ENCODE data around the gene PHF14. TPM values are rescaled to one million over a fixed set of nuclear protein-coding genes. Genes with fewer than 3 reads are reported as not detected.
"Not testable (repeated sequence)": the region's sequence is repeated elsewhere in the genome, so short reads cannot be mapped to it uniquely, and the experiment has no call there.

The PHF14 gene
- total RNA-seq, 1 donor from 2014 or later = 37.3 TPM

DNA sequence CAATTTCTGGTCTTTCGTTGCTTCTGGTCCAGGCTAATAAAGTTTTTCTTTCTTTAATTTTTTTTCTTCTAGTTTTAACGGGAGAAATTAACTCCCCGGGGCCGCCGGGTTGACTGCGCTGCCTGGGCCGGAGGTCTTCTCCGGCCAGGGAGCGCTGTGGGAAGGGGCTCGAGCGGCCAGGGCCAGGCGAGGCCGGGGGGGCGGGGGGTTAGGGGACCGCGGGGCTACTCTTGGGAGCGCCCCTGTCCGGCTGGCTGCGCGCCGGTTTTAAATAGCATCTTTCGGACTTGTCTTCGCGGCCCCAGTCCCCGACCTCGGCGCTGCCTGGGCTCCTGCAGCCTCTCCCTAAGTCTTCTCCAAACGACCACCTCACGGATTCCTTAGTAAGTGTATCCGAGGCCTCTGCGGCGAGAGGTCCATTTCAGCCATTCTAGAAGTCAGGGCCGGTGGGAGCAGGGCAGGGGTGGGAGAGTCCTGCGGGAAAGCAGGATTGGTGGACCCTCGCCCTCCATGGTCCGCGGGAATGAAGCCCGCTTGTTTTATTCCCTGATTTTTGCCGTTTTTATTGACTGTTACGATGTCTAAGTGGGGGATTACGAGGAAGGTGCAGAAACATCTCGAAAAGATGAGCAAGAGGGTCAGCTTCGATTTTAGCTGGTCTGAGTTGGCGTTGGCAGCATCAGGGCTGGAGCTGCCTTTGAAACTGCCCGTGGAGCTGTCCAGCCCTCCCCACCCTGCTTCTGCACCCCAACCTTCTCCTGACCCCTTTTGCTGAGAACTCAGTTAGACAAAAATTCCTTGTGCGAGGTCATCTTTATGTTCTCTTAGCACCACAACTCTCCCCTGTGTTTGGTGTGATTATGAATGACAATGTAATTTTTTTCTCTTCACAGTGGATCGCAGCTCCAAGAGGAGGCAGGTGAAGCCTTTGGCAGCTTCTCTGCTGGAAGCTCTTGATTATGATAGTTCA is 555 bp downstream of the PHF14 start:
- intact Hi-C loops (cut with micrococcal nuclease) = loop anchor here (1.0 to 5.0 kb wide), 3 partner anchors 34 to 1237 kb away; partner anchors contain the start of gene TMEM106B

DNA sequence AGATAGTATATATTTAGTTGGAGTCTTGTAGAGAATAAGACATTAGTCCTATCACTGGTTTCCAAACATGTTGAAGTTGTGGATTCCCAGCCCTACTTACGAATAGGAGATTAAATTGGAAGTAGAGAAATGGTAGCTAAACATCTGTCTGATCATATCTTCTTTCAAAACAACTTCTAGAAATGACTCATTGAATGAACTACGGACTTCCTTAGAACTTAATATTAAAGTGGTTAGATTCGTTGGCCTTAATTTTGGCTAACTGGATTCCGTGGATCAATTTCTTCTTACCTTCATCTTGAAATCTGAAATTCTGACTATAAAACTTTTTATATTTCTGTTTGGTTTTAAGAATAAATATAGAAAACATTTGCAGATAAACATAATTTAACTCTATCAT is 3.4 kb downstream of the PHF14 start:
- intact Hi-C loops (cut with micrococcal nuclease) = no loop called here

DNA sequence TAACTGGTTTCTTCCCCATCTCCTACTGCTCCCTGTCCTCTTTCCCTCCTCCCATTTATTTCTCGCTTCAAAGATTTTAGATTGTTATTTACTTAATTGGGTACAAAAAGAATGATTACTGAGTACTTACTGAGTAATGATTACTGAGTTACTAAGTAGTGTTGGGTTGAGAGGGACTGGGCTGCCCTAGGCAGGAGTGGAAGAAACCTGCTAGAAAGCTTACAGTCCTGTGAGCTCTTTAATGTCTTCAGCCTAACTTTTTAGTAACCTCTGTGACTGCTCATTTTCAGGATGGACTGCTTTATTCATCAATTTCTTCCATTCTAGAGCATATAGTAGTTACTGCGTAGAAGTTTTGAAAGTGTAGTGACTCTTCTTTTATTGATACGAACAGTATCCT is 7.6 kb downstream of the PHF14 start:
- intact Hi-C loops (cut with micrococcal nuclease) = no loop called here

DNA sequence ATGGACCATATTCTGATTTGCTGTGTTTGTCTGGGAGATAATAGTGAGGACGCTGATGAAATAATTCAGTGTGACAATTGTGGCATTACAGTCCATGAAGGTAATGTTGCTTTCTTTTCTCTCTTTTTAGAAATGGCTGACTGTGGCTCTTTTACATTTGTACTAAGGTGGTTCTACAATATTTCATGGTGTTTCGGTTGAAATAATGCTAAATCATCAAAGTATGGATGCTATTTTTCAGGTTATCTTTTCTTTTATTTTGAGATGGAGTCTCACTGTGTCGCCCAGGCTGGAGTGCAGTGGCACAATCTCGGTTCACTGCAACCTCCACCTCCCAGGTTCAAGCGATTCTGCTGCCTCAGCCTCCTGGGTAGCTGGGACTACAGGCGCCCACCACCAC is 17.1 kb downstream of the PHF14 start:
- intact Hi-C loops (cut with micrococcal nuclease) = not testable (repeated sequence)

DNA sequence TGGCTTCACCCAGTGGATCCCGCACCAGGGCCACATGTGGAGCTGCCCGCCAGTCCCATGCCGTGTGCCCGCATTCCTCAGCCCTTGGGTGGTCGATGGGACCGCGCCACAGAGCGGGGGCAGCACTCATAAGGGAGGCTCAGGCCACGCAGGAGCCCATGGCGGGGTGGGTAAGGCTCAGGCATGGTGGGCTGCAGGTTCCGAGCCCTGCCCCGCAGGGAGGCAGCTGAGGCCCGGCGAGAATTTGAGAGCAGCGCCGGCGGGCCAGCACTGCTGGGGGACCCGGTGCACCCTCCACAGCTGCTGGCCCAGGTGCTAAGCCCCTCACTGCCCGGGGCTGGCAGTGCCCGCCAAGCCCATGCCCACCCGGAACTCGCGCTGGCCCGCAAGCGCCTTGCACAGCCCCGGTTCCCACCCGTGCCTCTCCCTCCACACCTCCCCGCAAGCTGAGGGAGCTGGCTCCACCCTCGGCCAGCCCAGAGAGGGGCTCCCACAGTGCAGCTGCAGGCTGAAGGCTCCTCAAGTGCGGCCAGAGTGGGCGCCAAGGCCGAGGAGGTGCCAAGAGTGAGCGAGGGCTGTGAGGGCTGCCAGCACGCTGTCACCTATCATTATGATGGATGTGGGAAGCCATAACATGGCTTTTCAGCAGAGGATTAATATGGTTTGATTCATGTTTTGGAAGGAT is 22.0 kb downstream of the PHF14 start:
- intact Hi-C loops (cut with micrococcal nuclease) = not testable (repeated sequence)

DNA sequence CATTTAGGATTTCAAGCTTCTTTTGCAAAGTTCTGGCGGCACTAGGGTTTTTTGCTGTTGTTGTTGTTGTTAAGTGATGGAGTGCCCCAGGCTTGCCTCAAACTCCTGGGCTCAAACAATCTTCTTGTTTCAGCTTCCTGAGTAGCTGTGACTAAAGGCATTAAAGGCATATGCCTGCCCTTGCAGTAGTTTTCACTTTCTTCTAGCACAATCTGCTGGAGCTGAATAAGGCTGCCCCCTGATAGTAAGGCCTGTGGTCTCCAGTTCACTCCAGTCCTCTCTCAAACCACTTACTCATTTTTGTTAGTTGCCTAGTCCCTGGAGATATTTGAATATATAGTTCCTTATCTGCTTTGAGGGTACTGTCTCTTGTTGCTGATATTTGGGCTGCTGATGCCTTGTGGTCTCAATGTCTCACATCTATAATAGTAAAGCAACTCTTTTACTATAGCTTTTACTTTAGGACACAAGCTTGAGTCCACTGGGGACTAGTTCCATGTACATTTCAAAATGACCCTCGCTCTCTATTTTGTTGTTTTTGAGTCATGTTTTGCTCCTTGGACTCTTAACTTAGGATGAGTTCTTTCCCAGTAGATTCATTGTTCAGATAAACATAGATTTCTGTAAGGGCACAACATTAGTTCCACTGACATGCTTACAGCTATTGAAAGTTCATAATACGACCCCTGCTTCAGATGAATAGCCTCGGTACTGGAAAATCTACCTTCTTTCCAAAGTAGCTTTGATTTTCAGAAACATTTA is 25.5 kb downstream of the PHF14 start:
- intact Hi-C loops (cut with micrococcal nuclease) = no loop called here

DNA sequence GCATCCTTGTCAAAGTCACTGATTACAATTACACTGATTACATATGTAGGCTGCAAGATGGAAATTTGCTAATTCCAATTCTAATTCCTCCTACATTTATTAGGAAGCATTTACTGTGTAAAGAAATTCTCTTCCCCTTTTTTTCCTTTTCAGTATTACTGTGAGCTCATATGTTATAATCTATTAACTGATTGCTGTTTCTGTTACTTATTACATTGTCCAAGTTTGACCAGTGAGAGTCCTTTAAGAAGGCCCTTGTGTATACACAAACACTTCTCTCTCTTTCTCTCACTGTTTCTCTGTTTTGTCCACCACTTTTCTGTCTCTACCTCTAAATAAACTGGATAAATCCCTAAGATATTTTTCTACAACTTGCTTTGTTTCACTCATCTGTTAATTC is 31.5 kb downstream of the PHF14 start:
- intact Hi-C loops (cut with micrococcal nuclease) = no loop called here

DNA sequence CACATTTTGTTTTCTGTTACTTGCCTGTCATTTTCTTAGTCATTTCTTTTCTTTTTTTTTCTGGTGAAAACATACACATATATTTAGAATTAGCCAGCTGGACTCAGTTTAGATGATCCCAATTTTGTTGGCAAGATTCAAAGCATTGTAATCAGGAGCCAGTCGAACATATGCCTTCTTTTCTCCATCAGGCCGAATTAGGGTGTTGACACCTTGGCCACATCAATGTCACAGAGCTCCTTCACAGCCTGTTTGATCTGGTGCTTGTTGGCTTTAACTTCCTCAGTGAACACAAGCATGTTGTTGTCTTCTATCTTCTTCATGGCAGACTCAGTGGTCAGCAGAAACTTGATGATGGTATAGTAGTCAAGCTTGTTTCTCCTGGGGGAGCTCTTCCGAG is 32.6 kb downstream of the PHF14 start:
- intact Hi-C loops (cut with micrococcal nuclease) = no loop called here

DNA sequence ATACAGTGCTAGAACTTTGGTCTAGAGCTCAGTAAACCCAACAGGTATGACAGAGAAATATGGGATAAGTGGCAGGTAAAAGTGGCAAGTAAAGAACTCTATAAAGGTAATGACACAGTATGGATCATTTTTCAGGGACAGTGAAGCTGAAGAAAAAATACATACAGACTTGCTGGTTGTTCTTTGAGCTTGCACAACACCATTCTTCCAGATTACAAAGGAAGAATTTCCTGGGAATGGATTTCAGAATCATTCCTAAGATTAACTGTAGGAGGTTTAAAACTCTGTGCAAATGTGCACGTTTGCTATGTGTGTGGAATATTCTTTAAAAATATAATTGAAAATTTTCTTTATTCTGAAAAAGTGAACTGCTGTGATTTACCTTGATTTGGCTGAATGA is 36.0 kb downstream of the PHF14 start:
- intact Hi-C loops (cut with micrococcal nuclease) = no loop called here

DNA sequence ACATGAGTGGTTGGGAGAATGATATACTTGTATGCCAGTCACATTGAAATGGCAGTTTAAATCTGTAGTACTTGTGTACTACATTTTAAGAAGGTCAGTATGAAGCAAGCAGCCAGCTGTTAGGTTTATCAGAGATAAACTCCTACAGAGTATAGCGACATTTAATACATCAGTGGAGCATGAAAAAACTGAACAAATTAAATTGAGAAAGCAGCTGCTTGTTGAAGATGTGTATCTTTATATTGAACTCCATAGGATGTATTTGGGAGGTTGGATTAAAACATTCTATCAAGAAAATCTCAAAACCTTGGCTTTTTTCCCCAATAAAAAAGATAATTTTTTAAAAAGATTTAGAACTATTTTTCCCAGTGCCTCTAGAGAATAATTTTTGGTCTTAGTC is 47.8 kb downstream of the PHF14 start:
- intact Hi-C loops (cut with micrococcal nuclease) = no loop called here

DNA sequence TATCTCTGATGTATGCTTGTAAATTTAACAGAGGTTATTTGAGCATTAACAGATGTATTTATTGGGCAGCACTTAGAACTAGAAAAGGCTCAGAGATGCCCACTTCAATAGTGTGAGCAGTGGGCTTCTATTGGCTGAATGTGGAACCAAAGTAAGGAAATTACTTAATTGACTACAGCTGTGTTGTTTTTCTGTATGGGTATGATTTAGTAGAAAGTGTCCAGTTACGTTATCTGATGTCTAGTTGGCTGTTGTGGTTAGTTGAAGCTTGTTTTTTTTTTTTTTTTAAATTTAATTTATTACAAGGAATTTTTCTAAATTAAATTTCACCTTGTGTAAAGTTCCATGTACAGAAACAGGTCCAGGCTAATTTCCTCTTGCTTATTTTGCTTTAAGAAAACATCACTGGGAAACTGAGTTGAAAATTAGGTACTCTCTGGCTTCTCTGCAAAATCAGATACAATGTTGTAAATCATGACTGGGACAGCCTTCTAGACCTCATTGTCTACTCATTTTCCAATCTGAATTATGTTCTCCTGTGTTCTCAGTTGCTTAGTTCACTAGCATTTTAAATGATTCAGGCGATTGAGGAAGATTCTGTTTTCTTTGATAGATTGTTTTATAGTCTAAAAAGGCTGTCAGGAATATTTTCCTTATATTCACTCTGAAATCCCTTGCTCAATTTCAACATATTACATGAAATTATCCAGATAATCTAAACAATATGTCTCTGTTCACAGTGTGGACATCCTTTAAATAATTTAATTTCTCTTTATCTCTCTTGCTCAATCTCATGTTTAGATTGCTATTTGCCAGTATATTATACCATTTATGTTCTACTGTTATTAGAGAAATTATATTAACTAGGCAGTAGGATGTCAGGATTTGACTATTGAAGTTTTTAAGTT is 53.0 kb downstream of the PHF14 start:
- intact Hi-C loops (cut with micrococcal nuclease) = no loop called here

DNA sequence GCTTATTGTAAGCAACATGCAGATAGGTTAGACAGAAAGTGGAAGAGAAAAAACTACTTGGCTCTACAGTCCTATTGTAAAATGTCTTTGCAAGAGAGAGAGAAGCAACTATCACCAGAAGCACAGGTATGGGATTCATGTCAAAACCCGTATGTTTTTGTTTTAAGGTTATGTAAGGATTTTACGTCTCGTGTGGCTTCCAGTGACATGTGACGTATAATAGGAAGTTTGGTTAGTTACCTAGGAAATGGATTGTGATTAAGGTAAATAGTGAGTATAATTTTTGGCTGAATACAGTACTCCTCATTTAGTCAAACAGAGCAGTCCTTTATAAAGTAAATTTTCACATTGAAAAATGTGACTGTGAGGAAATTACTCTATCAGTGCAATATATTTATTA is 62.0 kb downstream of the PHF14 start:
- intact Hi-C loops (cut with micrococcal nuclease) = no loop called here

DNA sequence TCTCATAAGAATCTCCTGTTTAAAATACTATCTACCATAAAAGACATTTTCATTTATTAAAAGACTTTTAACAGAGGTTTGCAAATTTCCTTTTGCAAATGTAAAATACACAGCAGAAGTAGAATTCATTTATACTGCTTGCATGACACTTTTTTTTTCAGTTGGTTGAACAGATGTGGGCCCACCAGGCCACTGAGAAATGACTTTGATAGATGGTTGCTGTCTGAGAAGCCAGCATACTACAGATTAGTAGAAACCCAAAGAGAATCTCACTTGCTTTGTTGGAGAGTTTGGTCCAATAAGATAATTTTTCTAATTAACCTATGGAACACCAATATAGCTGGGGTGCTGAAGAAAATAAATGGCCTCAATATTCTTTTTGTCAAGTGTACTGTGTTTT is 66.3 kb downstream of the PHF14 start:
- intact Hi-C loops (cut with micrococcal nuclease) = no loop called here

DNA sequence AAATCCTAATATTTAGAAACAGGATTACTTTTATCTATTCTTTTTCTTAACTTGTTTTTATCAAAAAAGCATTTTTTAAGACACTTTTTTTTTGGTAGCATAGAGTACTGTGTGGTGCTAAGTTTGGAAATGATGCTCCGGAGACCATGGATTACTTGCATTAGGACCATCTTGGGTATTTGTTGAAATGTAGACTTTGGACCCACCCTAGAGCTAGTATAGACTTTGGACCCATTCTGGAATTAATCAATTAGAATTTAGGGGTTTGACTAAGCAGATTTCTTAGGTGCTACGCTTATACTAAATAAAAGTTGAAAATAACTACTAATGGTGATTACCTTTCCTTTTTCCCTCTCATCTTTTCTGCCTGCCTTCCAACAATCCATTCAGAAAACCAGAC is 80.4 kb downstream of the PHF14 start:
- intact Hi-C loops (cut with micrococcal nuclease) = no loop called here

DNA sequence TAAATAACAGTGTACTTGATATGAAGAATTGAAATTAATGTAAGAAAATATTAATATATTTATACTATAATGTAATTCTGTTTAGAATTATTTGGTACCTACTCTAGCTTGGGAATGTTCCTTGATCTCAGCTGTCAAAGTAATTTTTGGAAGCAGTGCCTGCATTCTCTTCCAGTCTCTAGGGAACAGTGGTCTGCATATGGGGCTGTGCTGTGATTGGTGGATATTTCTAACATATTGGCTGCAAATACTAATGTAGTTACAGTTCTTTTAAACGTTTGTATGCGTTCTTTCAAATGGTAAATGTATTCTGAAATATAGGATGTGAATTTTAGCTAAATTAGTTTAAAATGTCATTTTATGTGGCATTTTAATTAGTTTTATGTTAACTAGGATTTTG is 87.2 kb downstream of the PHF14 start:
- intact Hi-C loops (cut with micrococcal nuclease) = no loop called here

DNA sequence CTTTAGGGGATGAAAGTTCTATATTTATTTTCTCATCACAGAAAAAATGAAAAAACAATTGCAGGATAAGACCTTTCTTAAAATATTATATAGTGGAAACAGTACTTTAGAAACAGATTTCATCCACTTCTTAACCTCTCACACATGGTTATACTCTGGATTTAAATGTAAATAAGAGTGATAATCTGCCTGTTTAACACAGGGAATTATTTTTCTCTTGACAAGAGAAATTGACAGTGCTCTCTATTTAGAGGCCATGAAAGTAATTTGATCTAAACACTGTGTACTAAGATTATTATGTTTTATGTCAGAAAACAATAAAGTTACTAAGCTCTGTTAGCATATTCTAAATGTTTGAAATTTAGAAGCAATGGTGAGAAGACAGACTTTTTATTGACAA is 88.4 kb downstream of the PHF14 start:
- intact Hi-C loops (cut with micrococcal nuclease) = no loop called here

DNA sequence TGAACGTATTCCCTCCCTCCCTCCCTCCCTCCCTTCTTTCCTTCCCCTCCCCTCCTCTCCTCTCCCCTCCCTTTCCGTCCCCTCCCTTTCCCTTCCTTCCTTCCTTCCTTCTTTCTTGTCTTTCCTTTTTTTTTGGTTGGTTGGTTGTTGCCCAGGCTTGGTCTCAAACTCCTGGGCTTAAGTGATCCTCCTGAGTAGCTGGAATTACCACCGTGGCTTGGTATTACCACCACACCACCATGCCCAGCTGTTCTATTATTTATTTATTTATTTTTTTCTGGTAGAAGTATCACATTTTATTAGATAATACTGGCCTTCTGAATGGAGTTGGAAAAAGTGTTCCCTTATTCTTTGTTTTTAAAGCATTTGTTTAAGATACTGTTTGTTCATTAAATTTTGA is 95.9 kb downstream of the PHF14 start:
- intact Hi-C loops (cut with micrococcal nuclease) = no loop called here

DNA sequence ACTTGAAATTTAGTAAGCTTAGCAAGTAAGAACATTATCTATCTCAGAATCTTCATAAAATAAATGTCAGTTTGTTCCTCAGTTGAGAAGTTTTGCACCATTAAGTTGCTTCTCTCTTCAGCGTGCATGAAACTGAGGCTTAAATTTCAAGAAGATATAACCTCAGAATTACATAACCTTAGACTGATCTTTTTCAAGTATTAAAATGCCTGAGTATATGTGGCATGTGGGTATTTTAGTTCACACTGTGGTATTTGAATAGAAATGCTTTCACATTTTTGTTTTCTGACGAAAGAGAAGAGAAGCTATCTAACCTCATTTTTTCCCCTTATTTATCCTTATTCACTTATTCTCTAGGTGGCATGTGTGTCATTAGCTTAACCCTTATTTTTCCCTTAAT is 104.1 kb downstream of the PHF14 start:
- intact Hi-C loops (cut with micrococcal nuclease) = no loop called here

DNA sequence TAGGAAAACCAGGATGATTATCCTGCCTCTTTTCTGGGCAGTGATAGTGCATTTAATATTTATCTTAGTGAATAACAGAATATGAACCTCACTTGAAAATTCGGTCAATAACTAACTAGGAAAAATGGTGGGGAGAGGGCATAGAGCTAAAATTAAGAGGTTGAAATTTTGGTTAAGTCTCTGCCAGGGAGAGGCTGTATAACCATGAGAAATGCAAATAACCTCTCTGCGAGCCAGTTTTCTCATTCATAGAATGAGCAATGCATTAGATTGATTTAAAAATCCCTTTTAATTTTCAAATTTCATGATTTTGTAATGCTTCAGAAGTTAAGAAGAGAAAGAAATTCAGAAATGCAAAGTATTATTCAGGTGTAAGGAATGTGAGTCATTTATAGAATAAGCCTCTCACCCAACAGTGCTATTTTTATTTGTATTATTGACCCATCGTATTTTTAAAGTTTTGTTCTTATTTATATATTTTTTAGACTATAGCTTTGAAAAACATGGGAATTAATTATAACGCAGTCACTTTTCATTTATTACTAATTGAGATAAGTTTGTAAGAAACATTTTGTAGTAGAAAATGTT is 104.7 kb downstream of the PHF14 start:
- intact Hi-C loops (cut with micrococcal nuclease) = no loop called here

DNA sequence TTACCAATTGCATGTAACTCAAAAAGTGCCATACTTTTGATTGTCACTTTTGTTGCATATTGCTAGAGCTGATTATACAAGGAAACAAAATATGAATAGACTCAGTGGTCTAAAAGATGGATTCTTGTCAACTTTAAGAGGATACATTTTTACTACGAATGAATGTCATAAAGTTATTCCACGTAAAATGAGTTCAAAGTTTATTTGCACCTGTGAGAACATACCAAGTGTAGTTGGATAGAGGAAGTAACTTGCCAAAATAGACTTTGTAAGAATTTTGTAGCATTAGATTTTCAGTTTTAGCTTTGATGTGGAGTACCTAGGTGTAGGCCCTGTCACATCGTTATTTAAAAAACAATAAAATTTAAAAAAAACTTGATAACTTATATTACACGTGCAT is 106.2 kb downstream of the PHF14 start:
- intact Hi-C loops (cut with micrococcal nuclease) = no loop called here

Data from T-helper 2 cell treated with Interferon-gamma antibody and Interleukin-4, amounts not matched to agents 100 ng/mL and 5 ng/mL, for 36 hours (primary cell).